NCI-H1694 (cell line): ENCODE data around the gene ZNF200.
A peak's percentile ranks its signal among the peaks of the same experiment; 100 is the strongest.
"Not testable (repeated sequence)": the region's sequence is repeated elsewhere in the genome, so short reads cannot be mapped to it uniquely, and the experiment has no call there.

Source experiments
- DNase-seq: peaks from one replicate; lab custom pipeline; 2025; lab: John Stamatoyannopoulos, UW

Gene ZNF200

GRCh38 chr16:3234857-3235561, at the start of gene ZNF200:
ZNF200 (minus strand) TSS chr16:3235158; CDS start chr16:3233755, 1,403 bp downstream.
- peak; percentile 73 for DNase-seq

- DNase-seq = no peak
Observed at GRCh38 chr16:3283543-3284447, 48.8 kb upstream of the ZNF200 start.

GRCh38 chr16:3282730-3283542, 48.0 kb upstream of the ZNF200 start, which contains the start of gene ZNF263:
ZNF263 (plus strand) TSS chr16:3283491; CDS start chr16:3283819, 328 bp downstream.
- DNase-seq = peak; percentile 93

GRCh38 chr16:3282103-3282729, 47.3 kb upstream of the ZNF200 start:
- DNase-seq = no peak

GRCh38 chr16:3281222-3281820, 46.4 kb upstream of the ZNF200 start:
- DNase-seq = no peak

- no peak for DNase-seq
Observed at GRCh38 chr16:3276679-3277078, 41.7 kb upstream of the ZNF200 start.

GRCh38 chr16:3274947-3275346, 40.0 kb upstream of the ZNF200 start:
- DNase-seq = no peak

- no peak for DNase-seq
Observed at GRCh38 chr16:3274490-3274889, 39.5 kb upstream of the ZNF200 start.

GRCh38 chr16:3271281-3271680, 36.3 kb upstream of the ZNF200 start:
- DNase-seq = not testable (repeated sequence)

GRCh38 chr16:3270718-3271117, 35.8 kb upstream of the ZNF200 start:
- DNase-seq = not testable (repeated sequence)

- no peak for DNase-seq
Observed at GRCh38 chr16:3268294-3268693, 33.3 kb upstream of the ZNF200 start.

- no peak for DNase-seq
Observed at GRCh38 chr16:3266873-3267537, 32.0 kb upstream of the ZNF200 start.

- DNase-seq = peak; percentile 89
Observed at GRCh38 chr16:3264137-3265036, 29.4 kb upstream of the ZNF200 start.

GRCh38 chr16:3262517-3262916, 27.6 kb upstream of the ZNF200 start:
- no peak for DNase-seq

GRCh38 chr16:3259836-3260235, 24.9 kb upstream of the ZNF200 start:
- DNase-seq = no peak

GRCh38 chr16:3256866-3257465, 22.0 kb upstream of the ZNF200 start:
- no peak for DNase-seq

- no peak for DNase-seq
Observed at GRCh38 chr16:3256146-3256865, 21.3 kb upstream of the ZNF200 start, which contains the start of gene MEFV. MEFV (minus strand) TSS chr16:3256633; CDS start chr16:3256587, 46 bp downstream.

GRCh38 chr16:3254309-3254708, 19.4 kb upstream of the ZNF200 start:
- DNase-seq = no peak
